Ishikawa (cell line): ENCODE results near the gene PHOSPHO1.

Source experiments
- CEBPB ChIP-seq: IDR thresholded peaks from 2 replicates; pipeline ENCODE4 v1.6.1; 2012
- CREB1 ChIP-seq: IDR thresholded peaks from 2 replicates; pipeline ENCODE4 v1.6.1; 2012; ENCODE audit warnings: low read depth
- EGR1 ChIP-seq: IDR thresholded peaks from 2 replicates; pipeline ENCODE4 v1.6.1; 2012
- EP300 ChIP-seq: IDR thresholded peaks from 2 replicates; pipeline ENCODE4 v1.6.1; 2012; ENCODE audit warnings: borderline replicate concordance
- FOXM1 ChIP-seq: IDR thresholded peaks from 2 replicates; pipeline ENCODE4 v1.6.1; 2012; ENCODE audit warnings: low read depth, borderline replicate concordance
- NFIC ChIP-seq: IDR thresholded peaks from 2 replicates; pipeline ENCODE4 v1.6.1; 2012
- RAD21 ChIP-seq: IDR thresholded peaks from 2 replicates; pipeline ENCODE4 v1.6.1; 2012; ENCODE audit warnings: low read depth
- TAF1 ChIP-seq: IDR thresholded peaks from 2 replicates; pipeline ENCODE4 v1.6.1; 2012; ENCODE audit warnings: low read depth, mild to moderate bottlenecking
- TCF12 ChIP-seq: IDR thresholded peaks from 2 replicates; pipeline ENCODE4 v1.6.1; 2012; ENCODE audit warnings: low read depth
- TEAD4 ChIP-seq: IDR thresholded peaks from 2 replicates; pipeline ENCODE4 v1.6.1; 2012
- YY1 ChIP-seq: IDR thresholded peaks from 2 replicates; pipeline ENCODE4 v1.6.1; 2012; ENCODE audit warnings: low read depth
- ZBTB7A ChIP-seq: IDR thresholded peaks from 2 replicates; pipeline ENCODE4 v1.6.1; 2012; ENCODE audit warnings: low read depth
- TF ChIP-seq, protein P1 (sequence below): IDR thresholded peaks from 2 replicates; pipeline ENCODE4 v1.6.1; 2012; ENCODE audit warnings: low read depth, mild to moderate bottlenecking
- TF ChIP-seq, protein P2 (sequence below): IDR thresholded peaks from 2 replicates; pipeline ENCODE4 v1.6.1; 2012
- TF ChIP-seq, protein P3 (sequence below): IDR thresholded peaks from 2 replicates; pipeline ENCODE4 v1.6.1; 2012

The PHOSPHO1 gene

GRCh38 chr17:49241692-49242397 is 11.3 kb upstream of the PHOSPHO1 start:
- TF ChIP-seq, protein P1, sequence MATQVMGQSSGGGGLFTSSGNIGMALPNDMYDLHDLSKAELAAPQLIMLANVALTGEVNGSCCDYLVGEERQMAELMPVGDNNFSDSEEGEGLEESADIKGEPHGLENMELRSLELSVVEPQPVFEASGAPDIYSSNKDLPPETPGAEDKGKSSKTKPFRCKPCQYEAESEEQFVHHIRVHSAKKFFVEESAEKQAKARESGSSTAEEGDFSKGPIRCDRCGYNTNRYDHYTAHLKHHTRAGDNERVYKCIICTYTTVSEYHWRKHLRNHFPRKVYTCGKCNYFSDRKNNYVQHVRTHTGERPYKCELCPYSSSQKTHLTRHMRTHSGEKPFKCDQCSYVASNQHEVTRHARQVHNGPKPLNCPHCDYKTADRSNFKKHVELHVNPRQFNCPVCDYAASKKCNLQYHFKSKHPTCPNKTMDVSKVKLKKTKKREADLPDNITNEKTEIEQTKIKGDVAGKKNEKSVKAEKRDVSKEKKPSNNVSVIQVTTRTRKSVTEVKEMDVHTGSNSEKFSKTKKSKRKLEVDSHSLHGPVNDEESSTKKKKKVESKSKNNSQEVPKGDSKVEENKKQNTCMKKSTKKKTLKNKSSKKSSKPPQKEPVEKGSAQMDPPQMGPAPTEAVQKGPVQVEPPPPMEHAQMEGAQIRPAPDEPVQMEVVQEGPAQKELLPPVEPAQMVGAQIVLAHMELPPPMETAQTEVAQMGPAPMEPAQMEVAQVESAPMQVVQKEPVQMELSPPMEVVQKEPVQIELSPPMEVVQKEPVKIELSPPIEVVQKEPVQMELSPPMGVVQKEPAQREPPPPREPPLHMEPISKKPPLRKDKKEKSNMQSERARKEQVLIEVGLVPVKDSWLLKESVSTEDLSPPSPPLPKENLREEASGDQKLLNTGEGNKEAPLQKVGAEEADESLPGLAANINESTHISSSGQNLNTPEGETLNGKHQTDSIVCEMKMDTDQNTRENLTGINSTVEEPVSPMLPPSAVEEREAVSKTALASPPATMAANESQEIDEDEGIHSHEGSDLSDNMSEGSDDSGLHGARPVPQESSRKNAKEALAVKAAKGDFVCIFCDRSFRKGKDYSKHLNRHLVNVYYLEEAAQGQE: no peak
- TF ChIP-seq CEBPB: no peak
- no peak for TF ChIP-seq ZBTB7A
- TF ChIP-seq YY1: no peak
- no peak for TF ChIP-seq EP300

DNA sequence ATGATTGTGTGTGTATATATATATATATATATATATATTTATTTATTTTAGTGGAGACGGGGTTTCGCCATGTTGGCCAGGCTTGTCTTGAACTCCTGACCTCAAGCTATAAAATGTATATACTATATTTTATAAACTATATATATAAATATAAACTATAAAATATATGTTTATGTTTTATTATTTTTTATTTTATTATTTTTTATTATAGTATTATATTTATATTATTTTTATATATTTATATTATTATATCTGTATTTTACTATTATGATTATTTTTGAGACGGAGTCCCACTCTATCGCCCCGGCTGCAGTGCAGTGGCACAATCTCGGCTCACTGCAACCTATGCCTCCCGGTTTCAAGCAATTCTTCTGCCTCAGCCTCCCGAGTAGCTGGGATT is 10.5 kb upstream of the PHOSPHO1 start:
- TF ChIP-seq, protein P1: no peak
- TF ChIP-seq, protein P2, sequence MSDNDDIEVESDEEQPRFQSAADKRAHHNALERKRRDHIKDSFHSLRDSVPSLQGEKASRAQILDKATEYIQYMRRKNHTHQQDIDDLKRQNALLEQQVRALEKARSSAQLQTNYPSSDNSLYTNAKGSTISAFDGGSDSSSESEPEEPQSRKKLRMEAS: no peak
- no peak for TF ChIP-seq ZBTB7A
- no peak for TF ChIP-seq TEAD4
- TF ChIP-seq NFIC: no peak
- TF ChIP-seq TAF1: no peak
- no peak for TF ChIP-seq TCF12
- TF ChIP-seq RAD21: no peak
- TF ChIP-seq YY1: no peak
- TF ChIP-seq, protein P3, sequence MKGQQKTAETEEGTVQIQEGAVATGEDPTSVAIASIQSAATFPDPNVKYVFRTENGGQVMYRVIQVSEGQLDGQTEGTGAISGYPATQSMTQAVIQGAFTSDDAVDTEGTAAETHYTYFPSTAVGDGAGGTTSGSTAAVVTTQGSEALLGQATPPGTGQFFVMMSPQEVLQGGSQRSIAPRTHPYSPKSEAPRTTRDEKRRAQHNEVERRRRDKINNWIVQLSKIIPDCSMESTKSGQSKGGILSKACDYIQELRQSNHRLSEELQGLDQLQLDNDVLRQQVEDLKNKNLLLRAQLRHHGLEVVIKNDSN: no peak
- TF ChIP-seq CREB1: no peak
- TF ChIP-seq EP300: no peak
- no peak for TF ChIP-seq FOXM1
- no peak for TF ChIP-seq CEBPB
- no peak for TF ChIP-seq EGR1

GRCh38 chr17:49240619-49241018 is 10.0 kb upstream of the PHOSPHO1 start:
- TF ChIP-seq TEAD4 (no peak), CREB1 (no peak), EP300 (no peak), YY1 (no peak), RAD21 (no peak), ZBTB7A (no peak)
- TF ChIP-seq, protein P3: no peak

GRCh38 chr17:49239963-49240362 is 9.4 kb upstream of the PHOSPHO1 start:
- TF ChIP-seq EP300 (no peak), EGR1 (no peak), RAD21 (no peak), YY1 (no peak), CREB1 (no peak), TAF1 (no peak), NFIC (no peak), TEAD4 (no peak), TCF12 (no peak), CEBPB (no peak), FOXM1 (no peak), ZBTB7A (no peak)
- TF ChIP-seq, protein P3: no peak
- TF ChIP-seq, protein P1: no peak
- TF ChIP-seq, protein P2: no peak
